K562 (cell line): Measurements from ENCODE around the gene GCK. TPM values are rescaled to one million over a fixed set of nuclear protein-coding genes. Genes with fewer than 3 reads are reported as not detected.

Source experiments
- CTBP1 ChIP-seq: fragments of 450-650 bp; IDR thresholded peaks from 2 replicates; pipeline ENCODE4 v1.6.1; 2016; ENCODE audit warnings: borderline replicate concordance
- DPF2 ChIP-seq: fragments of 450-650 bp; IDR thresholded peaks from 2 replicates; pipeline ENCODE4 v1.6.1; 2016
- EHMT2 ChIP-seq: fragments of 450-650 bp; IDR thresholded peaks from 2 replicates; pipeline ENCODE4 v1.6.1; 2018; ENCODE audit warnings: antibody characterized with exemption
- EP300 ChIP-seq: IDR thresholded peaks from 2 replicates; pipeline ENCODE4 v1.6.1; 2012; ENCODE audit warnings: low read length, improper control_type of control experiment
- FOXA3 ChIP-seq, 2 experiments: fragments of 450-650 bp in 1 of 2; sonication (generic) in 1 of 2; formaldehyde crosslinking; IDR thresholded peaks in 1 of 2; conservative IDR thresholded peaks in 1 of 2; 2 replicates each; pipeline versions ENCODE4 v1.4.0 to v1.8.0; 2020 to 2022; ENCODE audit warnings: mild to moderate bottlenecking in 2 of 2, missing genetic modification reagents in 1 of 2
- GTF2A2 ChIP-seq: IDR thresholded peaks from 2 replicates; pipeline ENCODE4 v1.6.1; 2016; ENCODE audit warnings: mild to moderate bottlenecking, missing genetic modification characterization, missing compliant biosample characterization
- GTF2F1 ChIP-seq: IDR thresholded peaks from 2 replicates; pipeline ENCODE4 v1.6.1; 2011; ENCODE audit warnings: low read depth, low read length, improper control_type of control experiment
- HMGN3 ChIP-seq: IDR thresholded peaks from 2 replicates; pipeline ENCODE4 v1.6.1; 2011; ENCODE audit warnings: borderline replicate concordance, low read depth, mild to moderate bottlenecking, mixed read lengths, low read length; ENCODE audit not compliant: insufficient read length; ENCODE audit errors: extremely low read depth
- NBN ChIP-seq: fragments of 450-650 bp; IDR thresholded peaks from 2 replicates; pipeline ENCODE4 v1.6.1; 2016; ENCODE audit warnings: low read depth, mild to moderate bottlenecking
- NCOA1 ChIP-seq: fragments of 450-650 bp; IDR thresholded peaks from 2 replicates; pipeline ENCODE4 v1.6.1; 2016; ENCODE audit warnings: low read depth
- POLR3A ChIP-seq: IDR thresholded peaks from 2 replicates; pipeline ENCODE4 v1.6.1; 2011; ENCODE audit warnings: borderline replicate concordance, mild to moderate bottlenecking, moderate library complexity; ENCODE audit not compliant: insufficient read length, insufficient read depth; ENCODE audit errors: extremely low read depth
- PTRF ChIP-seq: fragments of 450-650 bp; IDR thresholded peaks from 2 replicates; pipeline ENCODE4 v1.6.1; 2016; ENCODE audit warnings: mild to moderate bottlenecking, missing genetic modification characterization, missing compliant biosample characterization
- PYGO2 ChIP-seq: fragments of 450-650 bp; IDR thresholded peaks from 2 replicates; pipeline ENCODE4 v1.6.1; 2016; ENCODE audit warnings: mild to moderate bottlenecking, missing genetic modification characterization, moderate library complexity, missing compliant biosample characterization
- RBFOX2 ChIP-seq: fragments of 200-400 bp; formaldehyde crosslinking; IDR thresholded peaks from 2 replicates; pipeline ENCODE4 v1.6.1; 2017; ENCODE audit warnings: low read depth, mild to moderate bottlenecking, low read length, moderate library complexity
- SFPQ ChIP-seq: fragments of 200-400 bp; formaldehyde crosslinking; IDR thresholded peaks from 2 replicates; pipeline ENCODE4 v1.6.1; 2017; ENCODE audit warnings: mild to moderate bottlenecking, low read depth, low read length, moderate library complexity
- SMARCA5 ChIP-seq: fragments of 450-650 bp; IDR thresholded peaks from 2 replicates; pipeline ENCODE4 v1.6.1; 2016
- SRSF7 ChIP-seq: fragments of 200-400 bp; formaldehyde crosslinking; optimal IDR thresholded peaks from 2 replicates; pipeline ENCODE3; 2017; ENCODE audit warnings: mild to moderate bottlenecking, low read depth, low read length
- TCFL5 ChIP-seq: fragments of 250-450 bp; sonication (Bioruptor Pico); conservative IDR thresholded peaks from 2 replicates; pipeline ENCODE4 v1.6.1; 2021; ENCODE audit warnings: mild to moderate bottlenecking, moderate library complexity, matching md5 sums
- TFAP4 ChIP-seq: sonication (generic); formaldehyde crosslinking; IDR thresholded peaks from 2 replicates; pipeline ENCODE4 v1.8.0; 2022; ENCODE audit warnings: missing genetic modification reagents, mild to moderate bottlenecking, moderate library complexity, borderline replicate concordance
- YY1 ChIP-seq, 3 experiments: IDR thresholded peaks; 2 replicates each; pipeline ENCODE4 v1.6.1; 2011; ENCODE audit warnings: low read length in 2 of 3, mild to moderate bottlenecking in 2 of 3, moderate library complexity in 2 of 3, borderline replicate concordance in 1 of 3, control low read depth in 1 of 3, low read depth in 1 of 3; ENCODE audit not compliant: insufficient read depth in 3 of 3, insufficient replicate concordance in 2 of 3, control insufficient read depth in 1 of 3, insufficient read length in 1 of 3; ENCODE audit errors: extremely low read depth in 1 of 3
- ZBTB1 ChIP-seq: sonication (generic); formaldehyde crosslinking; IDR thresholded peaks from 2 replicates; pipeline ENCODE4 v1.8.1; 2023; ENCODE audit warnings: missing genetic modification reagents, low read depth, mild to moderate bottlenecking, borderline replicate concordance
- ZBTB2 ChIP-seq: fragments of 450-650 bp; IDR thresholded peaks from 2 replicates; pipeline ENCODE4 v1.6.1; 2016; ENCODE audit warnings: antibody characterized with exemption
- ZFP1 ChIP-seq: fragments of 450-650 bp; formaldehyde crosslinking; IDR thresholded peaks from 2 replicates; pipeline ENCODE4 v1.4.0; 2020; ENCODE audit warnings: mild to moderate bottlenecking, mixed read lengths
- ZNF589 ChIP-seq: fragments of 200-800 bp; sonication (Bioruptor generic); IDR thresholded peaks from 2 replicates; pipeline ENCODE4 v1.6.1; 2016; ENCODE audit warnings: low read depth, missing genetic modification characterization, missing compliant biosample characterization
- ZNF695 ChIP-seq: fragments of 450-650 bp; formaldehyde crosslinking; IDR thresholded peaks from 2 replicates; pipeline ENCODE4 v1.4.0; 2020; ENCODE audit warnings: mild to moderate bottlenecking, moderate library complexity
- polyA plus RNA-seq, 8 experiments: library from polyadenylated mRNA; depleted of rRNA in 4 of 8; stranded (reverse) in 5 of 8; unstranded in 3 of 8; fragments of >200 nt; fragmentation: Nextera tagmentation in 2 of 8; fragmentation: Illumina TruSeq in 1 of 8; extraction: Ambion mirVana in 2 of 8; extraction: Trizol in 1 of 8; gene quantifications; 2 replicates each; pipeline versions ENCODE4 v1.2.1 to v1.2.3, GENCODE V29; 2011 to 2014; ENCODE audit warnings: inconsistent platforms in 1 of 8, missing spikeins in 1 of 8
- total RNA-seq, 7 experiments: library from RNA; depleted of rRNA in 6 of 7; stranded (reverse); fragments of >200 nt in 6 of 7; fragmentation: Illumina TruSeq in 2 of 7; extraction: Trizol in 2 of 7; gene quantifications; 2 replicates each; pipeline versions ENCODE4 v1.2.1 to v1.2.3, GENCODE V29; 2011 to 2021; ENCODE audit warnings: low replicate concordance in 1 of 7

GCK gene
- total and polyA plus RNA-seq, 9 of the 15 experiments (the other 6 are each of a cell fraction or from before 2014, with no cell fraction given): 0.11 to 0.55 (median 0.16) TPM; not detected in 3

GRCh38 chr7:44112231-44112996, 76.8 kb downstream of the GCK start (continued):
- no peak for TF ChIP-seq SFPQ
- no peak for TF ChIP-seq POLR3A
- TF ChIP-seq GTF2F1: no peak
- no peak for TF ChIP-seq ZBTB1 (CRISPR knock-in tag)
- TF ChIP-seq EHMT2: no peak
- no peak for TF ChIP-seq GTF2A2 (tag)
- 0 out of 2 replicates have a peak, but pooled peaks have one; percentile 18 for TF ChIP-seq RBFOX2
- TF ChIP-seq DPF2: no peak
- TF ChIP-seq SRSF7: no peak
- no peak for TF ChIP-seq TCFL5 (CRISPR knock-in tag)
- TF ChIP-seq ZNF695 (CRISPR knock-in tag): no peak
- TF ChIP-seq ZNF589: no peak
- TF ChIP-seq PTRF (tag): no peak
- TF ChIP-seq HMGN3: no peak
- no peak for TF ChIP-seq FOXA3 (CRISPR knock-in tag; conservative IDR thresholded peaks at IDR 0.05 in 1 of 2, IDR thresholded peaks at IDR 0.05 in 1 of 2)
- no peak for TF ChIP-seq ZFP1 (CRISPR knock-in tag)
- no peak for TF ChIP-seq NBN
- no peak for TF ChIP-seq SMARCA5
- peak in 1 of 3 experiments; percentile 35 for TF ChIP-seq YY1 (IDR thresholded peaks at IDR 0.05; ENCODE audit: borderline replicate concordance in 1 of 3, control insufficient read depth in 1 of 3, extremely low read depth in 1 of 3, insufficient read depth in 3 of 3, insufficient read length in 1 of 3, insufficient replicate concordance in 2 of 3, low read depth in 1 of 3, low read length in 2 of 3)
- TF ChIP-seq PYGO2: no peak
- peak; percentile 80 for TF ChIP-seq TFAP4 (CRISPR knock-in tag)
- TF ChIP-seq EP300: no peak
- TF ChIP-seq NCOA1: no peak
- no peak for TF ChIP-seq ZBTB2
- TF ChIP-seq CTBP1: peak; percentile 55; the same call in 1 of the 2 replicates
